Tibial nerve (tissue), 4 donors: Measurements from ENCODE around the gene KIZ.

ENCODE experiments used
- EP300 ChIP-seq, 2 donors: sonication (generic); formaldehyde crosslinking; IDR thresholded peaks; one replicate each; pipeline ENCODE4 v1.6.1; 2017; ENCODE audit warnings: antibody characterized with exemption in 2 of 2, mild to moderate bottlenecking in 1 of 2
- POLR2A ChIP-seq, 2 donors: fragments of 450-650 bp; IDR thresholded peaks; one replicate each; pipeline ENCODE4 v1.6.1; 2017; ENCODE audit warnings: antibody characterized with exemption in 2 of 2, mild to moderate bottlenecking in 2 of 2, moderate library complexity in 2 of 2
- TF ChIP-seq, protein P1 (sequence below), 5 experiments: fragments of 200-600 bp in 3 of 5; fragments of 450-650 bp in 2 of 5; sonication (generic) in 3 of 5; IDR thresholded peaks; one replicate each; pipeline ENCODE4 v1.5.1; 2016 to 2019; ENCODE audit warnings: antibody characterized with exemption in 5 of 5, mild to moderate bottlenecking in 3 of 5, moderate library complexity in 2 of 5

- TF ChIP-seq, protein P1, sequence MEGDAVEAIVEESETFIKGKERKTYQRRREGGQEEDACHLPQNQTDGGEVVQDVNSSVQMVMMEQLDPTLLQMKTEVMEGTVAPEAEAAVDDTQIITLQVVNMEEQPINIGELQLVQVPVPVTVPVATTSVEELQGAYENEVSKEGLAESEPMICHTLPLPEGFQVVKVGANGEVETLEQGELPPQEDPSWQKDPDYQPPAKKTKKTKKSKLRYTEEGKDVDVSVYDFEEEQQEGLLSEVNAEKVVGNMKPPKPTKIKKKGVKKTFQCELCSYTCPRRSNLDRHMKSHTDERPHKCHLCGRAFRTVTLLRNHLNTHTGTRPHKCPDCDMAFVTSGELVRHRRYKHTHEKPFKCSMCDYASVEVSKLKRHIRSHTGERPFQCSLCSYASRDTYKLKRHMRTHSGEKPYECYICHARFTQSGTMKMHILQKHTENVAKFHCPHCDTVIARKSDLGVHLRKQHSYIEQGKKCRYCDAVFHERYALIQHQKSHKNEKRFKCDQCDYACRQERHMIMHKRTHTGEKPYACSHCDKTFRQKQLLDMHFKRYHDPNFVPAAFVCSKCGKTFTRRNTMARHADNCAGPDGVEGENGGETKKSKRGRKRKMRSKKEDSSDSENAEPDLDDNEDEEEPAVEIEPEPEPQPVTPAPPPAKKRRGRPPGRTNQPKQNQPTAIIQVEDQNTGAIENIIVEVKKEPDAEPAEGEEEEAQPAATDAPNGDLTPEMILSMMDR (IDR thresholded peaks at IDR 0.05): no peak
- TF ChIP-seq POLR2A (IDR thresholded peaks at IDR 0.05) (no peak), EP300 (IDR thresholded peaks at IDR 0.05) (no peak)
These were observed 132.5 kb downstream of the KIZ start for GRCh38 chr20:21258411-21258810.
